ENCODE measurements around the gene ZDHHC7.
A peak's percentile ranks its signal among the peaks of the same experiment; 100 is the strongest.

The ZDHHC7 gene

DNA sequence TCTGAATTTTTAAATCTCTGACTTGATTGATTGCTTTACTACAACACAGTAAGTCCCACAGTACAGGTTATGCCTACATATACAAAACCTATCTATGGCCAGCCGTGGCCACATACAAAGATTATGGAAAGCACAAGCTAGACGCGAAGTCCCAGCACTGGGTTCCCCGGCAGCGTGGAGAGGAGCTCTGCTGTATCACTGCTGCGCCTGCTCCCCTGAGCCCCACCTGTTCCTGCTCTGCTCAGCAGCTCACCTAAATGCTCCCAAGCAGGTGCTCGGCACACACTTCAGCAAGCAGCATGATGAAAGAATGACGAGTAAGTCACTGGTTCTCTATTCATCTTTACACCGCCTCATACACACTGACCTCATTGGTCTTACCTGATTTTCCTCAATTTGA is 20.6 kb downstream of the ZDHHC7 start:
- no peak for DNase-seq

DNA sequence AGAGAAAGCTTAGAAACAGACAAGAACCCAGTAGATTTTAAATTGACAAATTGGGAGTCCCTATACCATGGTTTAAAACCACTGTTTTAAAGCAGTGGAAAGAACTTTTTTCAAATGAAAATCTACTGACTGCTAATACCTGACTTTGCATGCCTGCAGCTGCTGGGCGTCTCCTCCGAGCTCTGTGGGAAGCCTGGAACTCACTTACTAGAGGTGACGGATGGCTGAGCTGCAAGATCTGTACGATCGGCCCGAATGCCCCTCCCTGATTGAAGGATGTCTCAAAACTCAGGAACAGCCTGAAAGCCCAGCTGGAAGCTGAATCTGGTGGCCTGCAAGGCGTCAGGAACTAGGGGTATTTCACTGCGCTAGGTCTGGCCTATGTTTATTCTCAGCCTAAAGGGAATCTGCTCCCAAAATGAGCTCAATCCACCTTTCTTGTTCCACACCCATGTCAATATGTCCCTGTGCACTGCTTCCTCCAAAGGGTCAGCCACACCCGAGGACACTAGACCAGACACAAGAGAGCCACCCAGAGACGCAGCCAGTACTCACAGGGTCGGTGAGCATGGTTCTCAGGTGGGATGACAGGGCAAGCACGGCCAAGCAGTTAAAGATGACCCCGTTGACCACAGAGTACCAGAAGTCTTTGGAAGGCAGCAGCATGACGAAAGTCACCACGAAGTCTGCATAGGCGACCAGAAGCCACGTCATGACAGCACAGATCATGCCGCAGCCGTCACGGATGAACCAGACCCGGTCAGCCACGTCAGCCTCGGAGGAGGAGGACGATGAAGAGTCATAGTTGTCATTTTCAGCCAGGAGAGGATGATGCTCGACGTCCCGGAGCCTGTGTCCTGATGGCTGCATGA is 21.4 kb downstream of the ZDHHC7 start:
- no peak for DNase-seq

DNA sequence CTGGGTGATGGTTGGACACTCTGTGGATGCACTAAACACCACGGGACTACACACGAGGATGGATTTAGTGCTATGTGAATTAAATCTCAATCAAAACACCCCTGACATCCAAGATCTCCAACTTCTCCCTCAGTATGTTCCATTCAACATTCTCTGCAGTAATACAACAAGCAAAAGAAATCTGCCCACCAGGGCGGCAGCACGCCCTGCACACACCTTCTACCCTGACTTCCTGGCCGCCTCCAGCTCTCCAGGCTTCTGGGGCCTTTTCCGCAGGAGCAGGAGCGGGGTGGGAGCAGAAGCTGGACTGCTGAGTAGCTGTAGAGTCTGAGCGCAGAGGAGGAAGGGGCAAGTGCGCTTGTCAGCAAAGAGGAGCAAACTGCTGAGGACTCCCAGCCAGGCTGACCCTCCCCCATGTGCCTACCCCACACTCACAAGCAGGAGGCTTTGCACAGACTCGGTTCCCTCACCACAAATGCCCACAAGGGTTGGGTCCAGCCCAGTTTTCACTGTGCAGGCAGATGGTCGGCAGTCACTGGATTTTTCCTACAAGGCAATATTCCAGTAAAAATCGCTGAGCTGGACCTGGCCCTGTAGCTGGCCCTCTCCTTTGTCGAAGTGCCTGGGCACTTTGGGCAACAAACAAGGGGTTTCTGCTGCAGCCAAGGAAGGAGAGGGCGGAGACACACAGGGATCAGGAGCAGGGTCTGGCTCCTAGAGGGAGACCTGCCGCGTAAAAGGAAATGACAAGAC is 22.8 kb downstream of the ZDHHC7 start:
- DNase-seq = no peak

DNA sequence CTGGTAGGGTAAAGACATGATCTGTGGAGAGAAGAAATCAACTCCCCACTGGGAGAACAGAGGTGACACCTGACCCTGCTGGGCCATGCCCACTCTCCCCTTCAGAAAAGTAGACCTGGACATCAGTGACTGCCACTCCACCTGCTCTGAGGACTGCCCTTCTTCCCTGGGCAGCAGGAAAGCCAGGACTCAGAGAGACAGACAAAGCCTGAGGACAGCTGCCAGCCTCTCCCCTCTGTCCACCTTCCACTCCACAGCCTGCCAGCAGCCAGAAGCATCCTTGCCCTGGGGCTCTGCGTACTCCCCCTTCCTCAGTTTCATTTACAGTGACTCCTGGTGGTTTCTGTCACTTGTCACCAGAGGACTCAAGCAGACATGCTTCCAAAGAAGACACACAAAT is 24.5 kb downstream of the ZDHHC7 start:
- no peak for DNase-seq

DNA sequence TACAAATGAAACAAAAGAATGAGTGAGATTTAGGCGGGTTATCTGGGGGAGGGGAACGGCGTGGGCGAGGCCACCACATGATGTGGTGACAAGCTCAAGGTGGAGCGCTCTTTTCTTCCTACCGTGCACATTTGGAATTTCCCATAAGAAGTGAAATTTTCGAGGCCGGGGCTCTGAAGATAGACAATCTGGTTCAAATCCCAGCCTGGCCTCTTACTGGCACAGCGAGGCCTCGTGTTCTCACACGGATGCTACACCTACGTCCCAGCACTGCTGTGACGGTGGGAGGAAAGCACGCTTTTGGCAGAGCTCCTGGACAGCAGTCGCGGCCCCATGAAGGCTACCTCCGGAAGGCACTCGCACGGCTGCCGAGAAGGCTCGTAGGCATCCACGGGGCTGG is 25.2 kb downstream of the ZDHHC7 start:
- DNase-seq = no peak

DNA sequence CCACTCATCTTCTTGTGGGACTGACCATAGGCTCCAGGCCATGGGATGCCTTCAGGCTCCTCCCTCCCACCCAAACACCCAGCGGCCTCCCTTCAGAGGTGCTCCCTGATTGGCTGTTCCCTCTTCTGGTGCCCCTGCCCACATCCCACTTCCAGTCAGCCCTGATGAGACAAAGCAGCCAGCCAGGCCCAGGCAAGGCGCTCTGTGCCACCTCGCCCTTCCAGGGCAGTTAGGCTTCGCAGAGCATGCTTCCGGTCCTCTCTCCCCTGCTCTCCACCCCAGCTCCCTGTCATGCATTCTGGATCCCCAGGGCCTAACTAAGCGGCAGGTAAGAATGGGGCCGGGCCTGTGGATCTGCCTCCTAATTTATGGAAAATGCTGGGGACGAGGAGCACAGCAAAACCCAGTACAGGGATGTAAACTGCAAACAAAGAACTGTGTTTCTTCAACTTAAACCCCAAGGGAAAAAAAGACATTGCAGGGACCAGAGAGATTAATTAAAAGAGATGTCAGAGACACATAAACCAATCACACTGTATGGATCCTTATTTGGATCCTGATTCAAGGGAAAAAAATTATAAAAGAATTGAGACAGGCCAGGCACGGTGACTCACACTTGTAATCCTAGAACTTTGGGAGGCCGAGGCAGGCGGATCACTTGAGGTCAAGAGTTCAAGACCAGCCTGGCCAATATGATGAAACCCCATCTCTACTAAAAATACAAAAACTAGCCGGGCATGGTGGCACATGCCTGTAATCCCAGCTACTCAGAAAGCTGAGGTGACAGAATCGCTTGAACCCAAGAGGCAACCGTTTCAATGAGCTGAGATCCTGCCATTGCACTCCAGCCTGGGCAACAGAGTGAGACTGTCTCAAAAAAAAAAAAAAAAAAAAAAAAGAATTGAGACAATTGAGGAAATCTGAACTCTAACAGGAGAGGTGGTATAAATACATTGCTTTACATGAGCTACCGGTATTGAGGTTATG is 26.0 kb downstream of the ZDHHC7 start:
- no peak for DNase-seq

DNA sequence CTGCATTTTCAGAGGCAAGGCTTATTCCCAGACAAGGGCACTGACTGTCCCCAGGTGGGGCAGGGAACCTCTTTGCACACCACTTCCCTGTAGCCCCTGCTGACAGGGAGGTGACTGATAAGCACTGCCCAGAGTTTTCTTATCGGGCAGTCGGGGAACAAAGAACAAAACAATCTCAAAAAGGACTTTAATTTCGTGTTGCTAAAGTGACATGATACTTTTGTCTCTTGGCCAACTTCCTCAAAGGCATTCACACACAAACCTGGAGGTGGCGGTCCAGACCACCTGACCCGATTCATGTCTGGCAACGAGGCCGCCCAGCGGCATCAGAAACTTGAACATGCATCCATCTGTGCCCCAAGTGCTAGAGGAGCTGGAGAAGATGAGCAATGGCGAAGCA is 28.9 kb downstream of the ZDHHC7 start:
- no peak for DNase-seq

DNA sequence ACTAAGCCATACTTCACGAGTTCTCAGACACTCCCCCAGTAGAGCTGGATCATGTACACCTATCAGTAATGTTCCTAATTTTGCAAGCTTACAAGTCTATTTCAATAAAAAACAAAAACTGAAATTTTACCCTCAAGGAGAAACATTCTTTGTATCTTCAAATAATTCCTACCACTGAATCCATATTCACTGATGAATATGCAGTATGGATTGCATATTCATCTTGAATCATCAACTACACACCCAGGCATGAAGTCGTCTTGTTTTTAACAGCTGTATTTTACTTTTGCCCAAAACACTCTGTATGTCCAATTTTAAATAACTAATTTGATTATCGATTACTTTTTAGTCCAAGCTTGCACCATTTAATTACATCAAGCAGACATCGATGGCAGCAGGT is 31.8 kb downstream of the ZDHHC7 start:
- DNase-seq = no peak

DNA sequence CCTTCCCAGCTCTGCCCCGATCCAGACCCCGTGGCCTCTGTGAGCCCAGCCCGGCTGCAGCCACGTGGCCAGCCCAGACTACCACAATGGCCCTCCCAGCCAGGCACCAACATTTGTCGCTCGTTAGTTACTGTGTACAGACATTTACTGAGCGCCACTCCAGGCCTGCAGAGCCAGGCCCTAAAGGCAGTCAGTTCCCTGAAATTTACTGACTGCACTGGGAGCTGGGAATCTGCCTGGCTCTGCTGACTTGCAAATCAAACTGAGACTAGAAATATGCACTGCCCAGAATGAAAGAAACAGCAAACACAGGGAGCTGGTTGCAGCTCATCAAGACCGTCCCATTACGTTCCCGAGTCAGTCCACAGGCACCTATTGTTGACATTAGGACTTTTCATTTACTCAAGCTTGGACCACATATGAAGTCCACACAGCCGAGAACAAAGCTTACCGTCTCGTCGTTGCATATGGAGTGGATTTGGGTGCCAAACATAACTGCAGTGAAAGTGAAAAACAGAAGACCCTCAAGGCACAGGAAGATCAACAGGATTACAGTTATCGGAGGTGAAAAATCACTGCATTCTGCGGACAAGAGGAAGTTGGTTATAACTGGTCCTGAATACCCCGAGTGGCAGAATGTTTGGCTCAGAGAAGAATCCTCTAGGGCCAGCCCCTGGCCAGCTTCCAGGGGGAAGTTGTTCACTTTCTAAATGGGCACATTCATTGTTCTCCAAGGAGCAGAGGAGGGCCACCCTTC is 34.5 kb downstream of the ZDHHC7 start:
- no peak for DNase-seq

DNA sequence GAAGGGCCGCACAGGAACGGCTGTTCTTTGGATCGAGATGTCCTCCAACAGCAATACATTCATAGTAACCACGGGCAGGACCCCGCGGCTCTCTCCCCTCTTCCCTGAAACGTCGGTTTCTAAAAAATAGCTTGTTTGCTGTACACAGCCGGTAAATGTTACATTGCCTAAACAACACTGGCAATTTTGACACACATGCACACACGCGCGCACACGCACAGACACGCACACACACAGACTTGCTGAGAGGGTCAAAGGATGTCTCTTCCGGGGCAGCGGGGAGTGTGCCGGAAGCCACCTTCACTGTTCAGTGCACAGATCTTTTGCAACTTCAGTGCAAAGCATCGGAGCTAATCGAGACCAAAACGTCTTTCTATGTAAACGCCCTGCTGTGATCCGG is 35.8 kb downstream of the ZDHHC7 start:
- no peak for DNase-seq

DNA sequence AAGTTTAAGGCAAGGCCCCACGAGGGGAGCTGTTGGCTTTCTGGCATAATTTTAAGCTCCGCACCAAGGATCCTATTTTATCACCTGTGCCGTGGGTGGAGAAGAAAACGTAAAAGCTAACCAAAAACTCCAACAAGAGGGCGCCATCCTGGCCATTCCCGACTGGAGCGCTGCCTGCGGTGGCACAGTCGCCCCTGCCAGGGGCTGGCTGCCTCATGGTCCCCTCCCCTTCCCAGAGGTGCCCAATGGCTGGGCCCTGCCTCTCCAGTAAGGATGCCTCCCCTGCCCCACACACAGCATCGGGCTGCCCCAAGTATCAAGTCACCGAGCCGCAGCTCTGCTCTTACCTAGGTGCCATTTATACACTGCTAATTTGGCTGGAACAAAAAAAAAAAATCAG is 36.3 kb downstream of the ZDHHC7 start:
- DNase-seq = no peak

DNA sequence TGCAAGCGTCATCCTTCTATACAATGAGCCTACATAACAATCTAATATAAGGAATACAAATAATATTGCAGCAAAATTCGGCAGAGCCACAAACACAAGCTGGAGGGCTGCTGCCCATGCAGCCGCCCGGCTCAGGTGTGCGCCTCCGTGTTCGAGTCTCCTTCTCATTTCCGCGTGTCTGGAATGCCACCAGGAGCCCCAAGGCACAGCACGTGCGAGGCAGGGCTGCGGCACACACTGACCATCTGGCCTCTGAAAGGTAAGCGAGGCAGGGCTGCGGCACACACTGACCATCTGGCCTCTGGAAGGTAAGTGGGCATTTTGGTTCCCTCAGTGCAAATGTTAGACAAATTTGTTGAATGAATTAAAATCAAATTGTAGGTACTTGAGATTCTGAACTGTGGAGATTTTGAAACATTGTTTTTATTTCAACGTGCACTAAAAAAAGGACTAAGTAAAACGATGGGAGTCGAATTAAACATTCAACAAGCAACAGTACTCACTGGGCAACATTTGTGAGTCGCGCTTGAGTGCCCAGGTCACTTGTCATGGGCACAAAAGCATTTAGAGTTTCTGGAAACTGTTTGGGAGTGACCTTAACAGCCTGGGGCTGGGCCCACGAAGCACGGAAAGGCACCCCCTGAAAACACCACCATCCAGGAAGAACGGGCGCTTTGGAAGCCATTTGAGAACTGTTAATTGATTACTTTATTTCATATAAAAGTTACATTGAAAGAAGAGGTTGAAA is 37.4 kb downstream of the ZDHHC7 start:
- DNase-seq = no peak

DNA sequence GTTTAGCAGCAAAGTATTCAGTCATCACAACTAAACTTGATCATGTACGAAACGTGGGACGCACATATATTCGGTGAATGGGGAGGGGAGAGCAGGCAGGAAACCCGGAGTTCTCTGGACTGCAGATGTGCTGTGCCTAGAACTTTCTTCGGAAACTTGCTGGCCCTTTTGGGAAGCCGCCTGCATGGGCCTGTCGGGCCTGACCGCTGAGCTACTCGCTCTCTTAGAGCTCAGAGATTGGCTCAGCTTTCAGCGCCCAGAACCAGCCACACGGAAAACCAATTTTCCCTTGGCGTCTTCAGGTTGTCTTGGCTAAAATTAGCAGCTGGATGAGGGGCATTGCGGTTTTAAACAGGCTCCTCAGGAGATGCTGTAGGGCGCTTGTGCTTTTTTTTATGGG is 38.1 kb downstream of the ZDHHC7 start:
- DNase-seq = no peak

DNA sequence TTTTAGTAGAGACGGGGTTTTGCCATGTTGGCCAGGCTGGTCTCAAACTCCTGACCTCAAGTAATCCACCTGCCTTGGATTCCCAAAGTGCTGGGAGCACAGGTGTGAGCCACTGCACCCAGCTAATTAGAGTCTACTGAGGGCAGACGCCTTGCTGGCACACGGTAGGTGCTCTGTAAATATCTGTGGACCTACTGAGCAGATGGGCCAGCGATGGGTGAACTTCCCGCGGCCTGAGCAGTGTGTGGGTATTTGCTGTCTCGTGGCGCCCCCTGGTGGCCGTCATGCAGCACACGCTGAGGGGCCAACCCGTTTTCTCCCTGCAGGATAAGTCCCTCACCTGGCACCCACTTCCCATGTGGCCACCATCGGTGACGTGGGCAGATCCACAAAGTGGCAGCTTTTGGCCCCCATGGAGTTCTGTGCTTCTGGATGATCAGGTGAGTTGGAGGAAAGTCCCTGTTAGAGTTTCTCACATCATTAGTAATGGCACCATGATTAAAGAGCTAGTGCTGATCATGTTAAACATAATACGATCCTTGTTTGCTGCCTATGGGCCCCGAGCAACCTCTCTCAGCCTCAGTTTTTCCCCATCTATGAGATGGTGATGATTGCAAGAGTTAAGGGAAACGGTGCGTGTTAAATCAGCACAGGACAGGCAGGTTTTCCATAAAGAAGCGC is 40.7 kb downstream of the ZDHHC7 start:
- DNase-seq = peak; percentile 57 to 78 (median 73)

DNA sequence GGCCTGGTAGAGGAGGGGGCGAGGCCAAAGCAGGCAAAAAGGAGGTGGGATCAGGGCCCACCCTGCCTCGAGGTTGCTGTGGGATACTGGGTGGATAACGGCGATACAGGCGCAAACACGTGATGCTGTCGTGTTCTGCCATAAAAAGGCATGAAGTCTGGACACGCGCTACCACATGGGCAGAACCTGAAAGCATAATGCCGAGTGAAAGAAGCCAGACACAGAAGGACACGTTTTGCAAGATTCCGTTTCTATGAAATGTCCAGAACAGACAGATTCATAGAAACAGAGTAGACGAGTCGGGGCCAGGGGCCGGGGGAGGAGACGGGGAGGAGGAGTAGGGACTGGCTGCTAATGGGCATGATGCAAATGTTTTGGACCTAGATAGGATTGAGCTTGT is 43.5 kb downstream of the ZDHHC7 start:
- DNase-seq = no peak

DNA sequence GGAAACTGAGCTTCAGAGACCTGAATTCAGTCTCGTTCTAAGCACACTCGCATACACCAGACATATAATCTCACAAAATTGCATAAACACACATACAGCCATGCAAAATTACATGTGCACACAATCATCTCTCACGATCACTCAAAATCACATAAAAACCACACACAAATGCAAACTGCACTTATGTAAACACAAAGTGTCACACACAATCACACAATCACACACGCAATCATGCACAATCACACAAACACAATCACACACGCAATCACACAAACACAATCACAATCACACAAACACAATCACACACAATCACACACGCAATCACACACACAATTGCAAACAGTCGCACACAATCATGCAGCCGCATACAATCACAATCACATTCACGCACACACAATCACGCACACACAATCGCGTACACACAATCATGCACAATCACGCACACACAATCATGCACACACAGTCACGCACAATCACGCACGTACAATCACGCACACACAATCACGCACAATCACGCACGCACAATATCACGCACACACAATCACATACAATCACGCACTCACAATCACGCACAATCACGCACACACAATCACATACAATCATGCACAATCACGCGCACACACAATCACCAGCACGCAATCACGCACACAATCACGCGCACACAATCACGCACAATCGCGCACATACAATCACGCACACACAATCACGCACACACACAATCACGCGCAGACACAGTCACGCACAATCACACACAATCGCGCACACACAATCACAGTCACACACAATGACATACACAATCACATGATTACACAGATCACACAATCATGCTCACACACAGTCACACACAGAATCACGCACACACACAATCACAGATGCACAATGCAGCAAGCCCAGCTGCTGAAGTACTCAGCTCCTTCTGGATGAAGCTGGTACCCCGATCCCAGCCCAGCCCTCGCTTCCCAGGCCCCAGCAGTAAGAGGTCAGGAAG is 45.6 kb downstream of the ZDHHC7 start:
- DNase-seq = no peak

DNA sequence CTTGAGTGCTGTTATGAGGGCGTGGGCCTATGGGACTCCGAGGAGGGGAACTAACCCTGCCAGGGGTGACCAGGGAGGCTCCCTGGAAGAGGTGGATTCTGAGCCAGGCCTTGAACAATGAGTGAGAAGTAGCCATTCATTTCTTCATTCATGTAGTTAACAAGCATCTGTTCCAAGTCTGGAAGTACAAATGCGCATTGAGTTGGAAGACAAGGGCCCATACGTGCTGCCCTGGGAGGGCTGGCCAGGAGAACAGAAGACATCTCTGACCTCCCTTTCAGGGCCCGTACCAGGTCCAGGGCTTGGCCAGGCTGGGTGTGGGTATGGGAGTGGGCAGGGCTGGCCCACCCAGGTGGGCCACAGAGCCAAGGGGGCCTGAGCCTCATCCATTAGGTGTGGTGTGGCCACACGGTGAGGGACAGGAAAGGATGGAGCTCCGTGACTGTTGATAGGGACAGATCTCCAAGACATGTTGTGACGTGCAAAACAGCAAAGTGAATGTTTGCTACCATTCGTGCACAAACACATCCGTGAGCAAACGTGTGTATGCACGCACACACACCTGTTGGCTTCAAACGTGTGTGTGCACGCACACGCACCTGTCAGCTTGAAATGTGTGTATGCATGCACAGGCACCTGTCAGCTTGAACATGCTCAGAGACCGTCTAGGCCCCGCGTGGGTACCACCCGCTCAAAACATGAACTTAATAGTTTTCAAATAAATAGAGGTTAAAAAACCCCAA is 46.8 kb downstream of the ZDHHC7 start:
- no peak for DNase-seq

DNA sequence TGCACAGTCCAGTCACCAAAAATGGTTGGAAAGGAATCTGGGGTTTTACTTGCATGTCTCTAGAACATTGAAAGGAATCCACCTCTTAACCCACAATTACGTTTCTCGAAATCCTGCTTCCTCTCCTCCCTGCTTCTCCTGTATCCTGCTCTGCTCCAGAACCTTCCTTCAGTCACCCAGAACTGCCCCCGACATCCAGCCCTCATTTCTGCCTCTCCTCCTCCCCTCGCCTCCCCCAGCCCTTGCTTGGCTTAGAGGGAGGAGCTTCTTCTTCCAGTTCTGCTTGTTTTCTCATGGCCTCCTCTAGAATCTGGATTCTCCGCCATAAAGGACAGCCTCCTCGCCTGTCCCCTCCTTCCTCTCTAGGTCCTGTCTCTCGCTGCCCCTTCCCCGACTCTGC is 48.3 kb downstream of the ZDHHC7 start:
- DNase-seq = no peak

DNA sequence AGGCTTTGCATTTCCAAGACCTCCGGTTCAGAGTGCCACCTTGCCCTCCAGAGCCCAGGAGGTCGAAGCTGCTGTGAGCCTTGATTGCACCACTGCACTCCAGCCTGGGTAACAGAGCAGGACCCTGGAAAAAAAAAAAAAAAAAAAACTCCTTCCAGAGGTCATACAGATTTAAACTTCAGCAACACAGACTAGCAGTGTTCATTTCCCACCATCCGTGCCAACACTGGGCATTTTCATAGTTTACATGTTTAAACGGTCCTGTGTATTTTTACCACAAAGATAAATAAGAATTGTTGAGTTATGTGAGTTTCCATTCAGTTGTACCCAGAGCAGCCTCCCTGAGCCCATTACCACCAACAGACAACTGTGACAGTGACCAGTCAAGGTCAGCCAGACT is 50.4 kb downstream of the ZDHHC7 start:
- DNase-seq = no peak
